Measurements from ENCODE around the gene ARIH1. TPM values are rescaled to one million over a fixed set of nuclear protein-coding genes. Genes with fewer than 3 reads are reported as not detected.
"Not testable (repeated sequence)": the region's sequence is repeated elsewhere in the genome, so short reads cannot be mapped to it uniquely, and the experiment has no call there.

ARIH1 gene
- total and polyA plus RNA-seq, 4 experiments from 2014 or later, result 10.5 to 210 (median 120) TPM

DNA sequence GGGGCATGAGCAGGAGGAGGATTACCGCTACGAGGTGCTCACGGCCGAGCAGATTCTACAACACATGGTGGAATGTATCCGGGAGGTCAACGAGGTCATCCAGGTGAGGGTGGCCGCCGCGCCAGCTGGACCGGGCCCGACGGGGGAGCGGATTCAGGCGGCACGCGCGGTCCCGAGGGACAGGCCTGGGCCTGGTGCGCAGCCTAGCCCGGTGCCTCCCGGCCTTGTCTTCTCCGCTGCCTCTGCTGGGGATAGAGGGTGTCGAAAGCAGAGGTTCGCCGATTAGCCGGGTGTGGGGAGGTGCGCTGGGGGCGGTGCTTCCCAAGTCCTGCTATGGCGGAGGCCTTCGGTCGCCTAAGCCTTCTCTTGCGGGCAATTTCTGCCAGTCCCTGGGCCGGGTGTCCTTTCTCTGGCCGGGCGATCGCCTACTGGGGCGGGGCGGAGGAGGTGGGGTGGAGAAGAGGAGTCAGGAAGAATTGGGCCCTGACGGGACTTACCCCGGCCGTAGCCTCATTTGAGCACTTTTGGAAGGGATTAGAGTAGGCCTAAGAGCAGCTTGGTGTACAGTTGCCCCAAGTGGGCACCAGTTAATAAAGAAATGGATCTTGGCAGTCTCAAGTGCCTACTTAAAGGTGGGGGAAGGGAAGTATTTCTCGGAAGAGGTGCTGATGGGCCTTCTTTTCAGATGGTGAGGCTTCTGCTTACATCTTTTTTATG, 940 bp downstream of the ARIH1 start:
- ChIA-PET CTCF (ENCODE audit: partially characterized antibody) (interaction anchor here (0.6 kb wide), 1 partner anchor 35 kb away, joined by 3 read pairs; no protein-coding TSS in a partner anchor), POLR2A (ENCODE audit: partially characterized antibody) (interaction anchor here (0.8 to 5.1 kb wide), 10 partner anchors 10 to 248 kb away, joined by 3 to 90 read pairs (median 4); partner anchors contain the start of genes HEXA and PKM)
- Histone ChIP-seq H3K27ac (ENCODE audit: low read depth, low read length) (peak overlapping the region; percentile 100), H3K4me1 (ENCODE audit: insufficient read depth, low read length) (peaks cover 57% of the 10 kb centered on the region), H3K27me3 (ENCODE audit: insufficient read depth, low read length) (no peaks in the 10 kb centered on the region), H3K4me3 (ENCODE audit: low read length in 2 of 2) (peak overlapping the region; percentile 64 to 78), H3K9me3 (ENCODE audit: control insufficient read depth in 1 of 2, low read length in 2 of 2) (no peaks in the 10 kb centered on the region), H3K36me3 (ENCODE audit: insufficient read depth, low read length) (no peaks in the 10 kb centered on the region)
- Mint-ChIP-seq H3K27ac (peak overlapping the region; percentile 96 to 100 (median 98)), H3K36me3 (peaks cover 10 to 48% of the 10 kb centered on the region in 2 donors), H3K27me3 (no peaks in the 10 kb centered on the region), H3K9me3 (no peaks in the 10 kb centered on the region), H3K4me3 (peak overlapping the region; percentile 93 to 99 (median 97)), H3K4me1 (peaks cover 34 to 74% (median 49%) of the 10 kb centered on the region in 4 donors)
- intact Hi-C loops (cut with micrococcal nuclease), result loop anchor here (1.0 to 10.0 kb wide), 7 partner anchors 20 to 310 kb away; partner anchors contain the start of genes ADPGK, BBS4, HEXA and HIGD2B
- DNase-seq, result peak; percentile 84 to 91 (median 88)

GRCh38 chr15:72475674-72476073, 1.5 kb downstream of the ARIH1 start:
- Histone ChIP-seq H3K4me3 (ENCODE audit: low read length in 2 of 2) (peak overlapping the region; percentile 64 to 78), H3K36me3 (ENCODE audit: insufficient read depth, low read length) (no peaks in the 10 kb centered on the region), H3K27ac (ENCODE audit: low read depth, low read length) (peak overlapping the region; percentile 100), H3K4me1 (ENCODE audit: insufficient read depth, low read length) (peaks cover 63% of the 10 kb centered on the region), H3K27me3 (ENCODE audit: insufficient read depth, low read length) (no peaks in the 10 kb centered on the region), H3K9me3 (ENCODE audit: control insufficient read depth in 1 of 2, low read length in 2 of 2) (no peaks in the 10 kb centered on the region)
- peak overlapping the region; percentile 96 to 100 (median 98) for H3K27ac Mint-ChIP-seq
- DNase-seq, result no peak
- ChIA-PET POLR2A (ENCODE audit: partially characterized antibody) (interaction anchor here (0.8 to 5.1 kb wide), 9 partner anchors 9 to 248 kb away, joined by 3 to 90 read pairs (median 6); partner anchors contain the start of genes HEXA and PKM), CTCF (ENCODE audit: partially characterized antibody) (interaction anchor here (0.6 to 0.8 kb wide), 2 partner anchors 17 to 35 kb away, joined by 3 read pairs; no protein-coding TSS in a partner anchor)
- peaks cover 11 to 49% of the 10 kb centered on the region in 2 donors for H3K36me3 Mint-ChIP-seq
- no peaks in the 10 kb centered on the region for H3K27me3 Mint-ChIP-seq
- intact Hi-C loops (cut with micrococcal nuclease), result loop anchor here (1.0 to 10.0 kb wide), 6 partner anchors 19 to 309 kb away; partner anchors contain the start of genes ADPGK, BBS4, HEXA and HIGD2B
- H3K9me3 Mint-ChIP-seq, result no peaks in the 10 kb centered on the region
- peak overlapping the region; percentile 93 to 99 (median 97) for H3K4me3 Mint-ChIP-seq
- peaks cover 34 to 80% (median 54%) of the 10 kb centered on the region in 4 donors for H3K4me1 Mint-ChIP-seq

DNA sequence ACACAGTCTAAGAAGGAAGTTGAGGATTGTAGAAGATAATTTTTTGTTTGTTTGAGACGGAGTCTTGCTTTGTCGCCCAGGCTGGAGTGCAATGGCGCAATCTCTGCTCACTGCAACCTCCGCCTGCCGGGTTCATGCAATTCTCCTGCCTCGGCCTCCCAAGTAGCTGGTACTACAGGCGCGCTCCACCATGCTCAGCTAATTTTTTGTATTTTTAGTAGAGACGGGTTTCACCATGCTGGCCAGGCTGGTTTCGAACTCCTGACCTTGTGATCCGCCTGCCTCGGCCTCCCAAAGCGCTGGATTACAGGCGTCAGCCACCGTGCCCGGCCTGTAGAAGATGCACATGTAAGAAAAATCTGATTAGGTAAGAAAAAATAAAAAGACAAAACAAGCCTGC, 2.2 kb downstream of the ARIH1 start:
- not testable (repeated sequence) for H3K9me3 Mint-ChIP-seq; H3K9me3 ChIP-seq (ENCODE audit: control insufficient read depth in 1 of 2, low read length in 2 of 2); H3K27me3 Mint-ChIP-seq; H3K27me3 ChIP-seq (ENCODE audit: insufficient read depth, low read length); H3K4me3 ChIP-seq (ENCODE audit: low read length in 2 of 2); DNase-seq; H3K36me3 ChIP-seq (ENCODE audit: insufficient read depth, low read length)
- peaks cover 70% of the 10 kb centered on the region for H3K4me1 ChIP-seq (ENCODE audit: insufficient read depth, low read length)
- ChIA-PET CTCF (ENCODE audit: partially characterized antibody) (interaction anchor here (0.8 kb wide), 1 partner anchor 17 kb away, joined by 3 read pairs; no protein-coding TSS in a partner anchor), POLR2A (ENCODE audit: partially characterized antibody) (interaction anchor here (1.1 to 5.1 kb wide), 3 partner anchors 14 to 101 kb away, joined by 3 to 90 read pairs (median 78); partner anchors contain the start of gene HEXA)
- peak overlapping the region; percentile 22 for H3K27ac ChIP-seq (ENCODE audit: low read depth, low read length)
- H3K4me1 Mint-ChIP-seq, result peaks cover 39 to 82% (median 60%) of the 10 kb centered on the region in 4 donors
- H3K36me3 Mint-ChIP-seq, result peaks cover 18 to 50% of the 10 kb centered on the region in 2 donors
- peak overlapping the region; percentile 25 to 99 (median 84) for H3K27ac Mint-ChIP-seq
- intact Hi-C loops (cut with micrococcal nuclease), result loop anchor here (10.0 kb wide), 3 partner anchors 162 to 308 kb away; partner anchors contain the start of genes ADPGK, BBS4 and HIGD2B
- H3K4me3 Mint-ChIP-seq, result peak overlapping the region; percentile 69 to 99 (median 75)

- H3K27me3 ChIP-seq (ENCODE audit: insufficient read depth, low read length), result no peaks in the 10 kb centered on the region
- Mint-ChIP-seq H3K9me3 (peaks cover 0 to 6% (median 0%) of the 10 kb centered on the region in 8 donors), H3K4me3 (peak overlapping the region in 7 of 8 donors; percentile 30 to 79 (median 67)), H3K36me3 (peaks cover 28 to 53% of the 10 kb centered on the region in 2 donors), H3K4me1 (peaks cover 51 to 94% (median 72%) of the 10 kb centered on the region in 4 donors), H3K27me3 (no peaks in the 10 kb centered on the region), H3K27ac (peak overlapping the region in 4 of 7 donors; percentile 33 to 99 (median 74))
- no peaks in the 10 kb centered on the region for H3K36me3 ChIP-seq (ENCODE audit: insufficient read depth, low read length)
- POLR2A ChIA-PET (ENCODE audit: partially characterized antibody), result no interaction called here
- peaks cover 84% of the 10 kb centered on the region for H3K4me1 ChIP-seq (ENCODE audit: insufficient read depth, low read length)
- no peaks in the 10 kb centered on the region for H3K9me3 ChIP-seq (ENCODE audit: control insufficient read depth in 1 of 2, low read length in 2 of 2)
- DNase-seq, result no peak
- intact Hi-C loops (cut with micrococcal nuclease), result loop anchor here (5.0 kb wide), 1 partner anchor 364 kb away; the partner anchor contains the start of genes MYO9A and SENP8
- CTCF ChIA-PET (ENCODE audit: partially characterized antibody), result interaction anchor here (1.8 kb wide), 1 partner anchor 8 kb away, joined by 4 read pairs; no protein-coding TSS in a partner anchor
- no peak overlapping the region for H3K4me3 ChIP-seq (ENCODE audit: low read length in 2 of 2)
- no peak overlapping the region for H3K27ac ChIP-seq (ENCODE audit: low read depth, low read length)
These were observed 7.0 kb downstream of the ARIH1 start for GRCh38 chr15:72481015-72481659.

DNA sequence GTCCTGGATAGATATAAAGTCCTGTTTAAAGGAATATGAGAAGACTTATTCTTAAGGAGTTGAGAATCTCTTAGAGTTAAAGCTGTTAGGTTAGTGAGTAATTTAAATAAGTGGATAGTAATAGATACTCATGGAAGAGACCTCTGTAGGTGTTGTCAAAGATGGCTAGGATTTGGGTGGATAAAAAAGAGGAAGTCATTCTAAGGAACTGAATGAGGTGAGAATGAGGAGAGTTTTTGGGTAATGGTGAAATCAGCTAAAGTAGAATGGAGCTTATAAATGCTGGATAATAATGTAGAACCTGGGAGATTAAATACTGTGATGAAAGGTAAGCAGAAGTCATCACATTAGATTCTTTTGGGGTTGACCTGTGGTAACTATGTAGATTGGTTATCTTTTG, 8.1 kb downstream of the ARIH1 start:
- Mint-ChIP-seq H3K4me1 (peaks cover 48 to 89% (median 66%) of the 10 kb centered on the region in 4 donors), H3K27me3 (no peaks in the 10 kb centered on the region), H3K27ac (peak overlapping the region in 5 of 7 donors; percentile 0 to 56 (median 9)), H3K4me3 (peak overlapping the region in 5 of 8 donors; percentile 18 to 75 (median 29)), H3K36me3 (peaks cover 28 to 44% of the 10 kb centered on the region in 2 donors), H3K9me3 (peaks cover 0 to 6% (median 0%) of the 10 kb centered on the region in 8 donors)
- no peak for DNase-seq
- no peak overlapping the region for H3K4me3 ChIP-seq (ENCODE audit: low read length in 2 of 2)
- peaks cover 81% of the 10 kb centered on the region for H3K4me1 ChIP-seq (ENCODE audit: insufficient read depth, low read length)
- intact Hi-C loops (cut with micrococcal nuclease), result loop anchor here (5.0 kb wide), 1 partner anchor 365 kb away; the partner anchor contains the start of genes MYO9A and SENP8
- no peaks in the 10 kb centered on the region for H3K9me3 ChIP-seq (ENCODE audit: control insufficient read depth in 1 of 2, low read length in 2 of 2)
- no peaks in the 10 kb centered on the region for H3K27me3 ChIP-seq (ENCODE audit: insufficient read depth, low read length)
- no peak overlapping the region for H3K27ac ChIP-seq (ENCODE audit: low read depth, low read length)
- no peaks in the 10 kb centered on the region for H3K36me3 ChIP-seq (ENCODE audit: insufficient read depth, low read length)
- ChIA-PET CTCF (ENCODE audit: partially characterized antibody) (interaction anchor here (1.4 to 1.8 kb wide), 2 partner anchors 9 to 17 kb away, joined by 4 read pairs; no protein-coding TSS in a partner anchor), POLR2A (ENCODE audit: partially characterized antibody) (interaction anchor here (1.2 to 1.3 kb wide), 2 partner anchors 9 to 106 kb away, joined by 3 to 4 read pairs; partner anchors contain the start of gene HEXA)

- DNase-seq, result no peak
- peaks cover 28 to 45% of the 10 kb centered on the region in 2 donors for H3K36me3 Mint-ChIP-seq
- peak overlapping the region in 4 of 7 donors; percentile 9 to 74 (median 38) for H3K27ac Mint-ChIP-seq
- no peaks in the 10 kb centered on the region for H3K27me3 Mint-ChIP-seq
- Histone ChIP-seq H3K4me1 (ENCODE audit: insufficient read depth, low read length) (peaks cover 77% of the 10 kb centered on the region), H3K4me3 (ENCODE audit: low read length in 2 of 2) (no peak overlapping the region), H3K27ac (ENCODE audit: low read depth, low read length) (no peak overlapping the region), H3K27me3 (ENCODE audit: insufficient read depth, low read length) (no peaks in the 10 kb centered on the region), H3K36me3 (ENCODE audit: insufficient read depth, low read length) (no peaks in the 10 kb centered on the region), H3K9me3 (ENCODE audit: control insufficient read depth in 1 of 2, low read length in 2 of 2) (no peaks in the 10 kb centered on the region)
- ChIA-PET POLR2A (ENCODE audit: partially characterized antibody) (interaction anchor here (1.2 to 1.3 kb wide), 2 partner anchors 10 to 107 kb away, joined by 3 to 4 read pairs; partner anchors contain the start of gene HEXA), CTCF (ENCODE audit: partially characterized antibody) (interaction anchor here (1.4 kb wide), 1 partner anchor 16 kb away, joined by 4 read pairs; no protein-coding TSS in a partner anchor)
- peaks cover 0 to 8% (median 0%) of the 10 kb centered on the region in 8 donors for H3K9me3 Mint-ChIP-seq
- intact Hi-C loops (cut with micrococcal nuclease), result loop anchor here (5.0 kb wide), 1 partner anchor 366 kb away; the partner anchor contains the start of genes MYO9A and SENP8
- H3K4me1 Mint-ChIP-seq, result peaks cover 55 to 91% (median 70%) of the 10 kb centered on the region in 4 donors
- H3K4me3 Mint-ChIP-seq, result peak overlapping the region in 5 of 8 donors; percentile 8 to 70 (median 32)
These were observed 9.1 kb downstream of the ARIH1 start for GRCh38 chr15:72483279-72483678.

Data from CD4-positive, alpha-beta memory T cell (primary cell).